ENCODE measurements around the gene UTS2B. TPM values are rescaled to one million over a fixed set of nuclear protein-coding genes. Genes with fewer than 3 reads are reported as not detected.

The UTS2B gene
- total and polyA plus RNA-seq, 2 of the 4 experiments (the other 2 are of a cell fraction) = 0.72 to 0.79 TPM

DNA sequence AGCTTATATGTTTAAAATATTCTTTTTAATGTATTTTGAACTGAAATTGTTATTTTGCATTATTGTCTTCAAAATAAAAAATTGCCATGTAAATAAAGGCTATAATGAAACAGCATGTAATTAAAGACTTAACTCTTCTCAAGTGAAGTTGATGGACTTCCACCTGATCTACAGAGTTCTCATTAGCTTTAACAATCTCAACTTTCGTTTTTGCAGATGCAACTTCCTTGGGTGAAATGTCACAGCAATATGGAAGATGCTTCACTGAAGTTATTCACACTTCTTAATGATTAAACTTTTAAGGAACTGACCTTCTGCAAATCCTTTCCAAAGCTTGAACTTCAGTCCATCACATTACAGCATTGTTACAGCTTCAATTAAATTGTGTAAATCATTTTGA lies 67.7 kb downstream of the UTS2B start:
- no TSS peak for BruUV-seq (replicated peaks)
- POLR2A ChIA-PET (ENCODE audit: unreplicated experiment) = no interaction called here
- no peak overlapping the region for H2BK120ac ChIP-seq (ENCODE audit: low read depth, low read length)
- H4K20me1 ChIP-seq (ENCODE audit: insufficient read depth, low read length) = no peaks in the 10 kb centered on the region
- H4K5ac ChIP-seq (ENCODE audit: low read depth, low read length) = no peak overlapping the region
- H3K4me1 ChIP-seq (ENCODE audit: control insufficient read depth, insufficient read depth, low read length) = no peaks in the 10 kb centered on the region
- H3K9me3 ChIP-seq (ENCODE audit: control insufficient read depth, insufficient read depth, low read length) = no peaks in the 10 kb centered on the region
- intact Hi-C loops (cut with micrococcal nuclease) (no loop called here), in situ Hi-C loops (cut with MboI; ENCODE audit: low sequenced_read_pairs) (no loop called here), dilution Hi-C loops (cut with HindIII; ENCODE audit: low sequenced_read_pairs, unreplicated experiment) (no loop called here)
- H3K14ac ChIP-seq (replicated peaks; ENCODE audit: low read depth, low read length) = no peak overlapping the region
- no peak overlapping the region for H3K27ac ChIP-seq (ENCODE audit: insufficient read depth, low read length)
- no peak overlapping the region for H4K8ac ChIP-seq (ENCODE audit: low read depth in 2 of 2, low read length in 2 of 2)
- no peak overlapping the region for H2BK5ac ChIP-seq (ENCODE audit: low read depth, low read length, poor library complexity, severe bottlenecking)
- H3K56ac ChIP-seq (ENCODE audit: extremely low read depth, insufficient read depth, low read length) = no peak overlapping the region
- H3K18ac ChIP-seq (ENCODE audit: low read depth, low read length) = no peak overlapping the region
- TF ChIP-seq, protein P1, sequence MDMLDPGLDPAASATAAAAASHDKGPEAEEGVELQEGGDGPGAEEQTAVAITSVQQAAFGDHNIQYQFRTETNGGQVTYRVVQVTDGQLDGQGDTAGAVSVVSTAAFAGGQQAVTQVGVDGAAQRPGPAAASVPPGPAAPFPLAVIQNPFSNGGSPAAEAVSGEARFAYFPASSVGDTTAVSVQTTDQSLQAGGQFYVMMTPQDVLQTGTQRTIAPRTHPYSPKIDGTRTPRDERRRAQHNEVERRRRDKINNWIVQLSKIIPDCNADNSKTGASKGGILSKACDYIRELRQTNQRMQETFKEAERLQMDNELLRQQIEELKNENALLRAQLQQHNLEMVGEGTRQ (IDR thresholded peaks at IDR 0.05; ENCODE audit: low read depth, low read length) = no peak
- no peak for TF ChIP-seq RFX5 (IDR thresholded peaks at IDR 0.05; ENCODE audit: low read depth, low read length)
- TF ChIP-seq POLR2A (IDR thresholded peaks at IDR 0.05; ENCODE audit: low read depth, low read length) = no peak
- no peak for TF ChIP-seq CTCF (conservative IDR thresholded peaks at IDR 0.05; ENCODE audit: low read depth, low read length)
- TF ChIP-seq CHD1 (IDR thresholded peaks at IDR 0.05; ENCODE audit: low read depth, low read length) = no peak
- no peak for TF ChIP-seq FOS (IDR thresholded peaks at IDR 0.05; ENCODE audit: low read depth, low read length)
- TF ChIP-seq BHLHE40 (IDR thresholded peaks at IDR 0.05; ENCODE audit: low read depth, low read length) = no peak
- TF ChIP-seq MAFK (IDR thresholded peaks at IDR 0.05; ENCODE audit: low read depth, low read length) = no peak
- TF ChIP-seq NFE2L2 (IDR thresholded peaks at IDR 0.05; ENCODE audit: low read depth, low read length) = no peak
- no peak for TF ChIP-seq RAD21 (IDR thresholded peaks at IDR 0.05; ENCODE audit: low read length)
- no peak for TF ChIP-seq RCOR1 (IDR thresholded peaks at IDR 0.05; ENCODE audit: insufficient replicate concordance, low read length)
- TF ChIP-seq SMC3 (IDR thresholded peaks at IDR 0.05; ENCODE audit: low read depth, low read length) = no peak
- no peak for TF ChIP-seq MAZ (IDR thresholded peaks at IDR 0.05; ENCODE audit: borderline replicate concordance, low read depth, low read length)
- TF ChIP-seq CEBPB (IDR thresholded peaks at IDR 0.05; ENCODE audit: low read depth, low read length) = no peak
- no peak for TF ChIP-seq MXI1 (IDR thresholded peaks at IDR 0.05; ENCODE audit: borderline replicate concordance, low read depth, low read length)
- TF ChIP-seq ELK1 (IDR thresholded peaks at IDR 0.05; ENCODE audit: borderline replicate concordance, low read depth, low read length) = no peak
- DNase-seq (no peak), ATAC-seq (ENCODE audit: low read depth) (no peak)
- H3K36me3 ChIP-seq (ENCODE audit: control insufficient read depth, insufficient read depth, low read length) = no peaks in the 10 kb centered on the region
- H2BK20ac ChIP-seq (ENCODE audit: low read depth, low read length) = no peak overlapping the region
- WGBS, 2 experiments (ENCODE audit: extremely low coverage in 2 of 2, insufficient read length in 1 of 2) = no CpG with 5 or more reads among the region's 1 CpG
- H3K9me1 ChIP-seq (ENCODE audit: insufficient read depth, low read length) = no peaks in the 10 kb centered on the region
- H2AK5ac ChIP-seq (ENCODE audit: low read depth, low read length) = no peak overlapping the region
- H2AK9ac ChIP-seq (replicated peaks; ENCODE audit: low read depth, low read length, poor library complexity) = no peak overlapping the region
- no peak overlapping the region for H3K9ac ChIP-seq (ENCODE audit: low read depth, low read length)
- no peak overlapping the region for H2BK15ac ChIP-seq (ENCODE audit: low read depth, low read length)
- H3K27me3 ChIP-seq (ENCODE audit: control insufficient read depth, insufficient read depth, low read length) = no peaks in the 10 kb centered on the region
- no peak overlapping the region for H3K4me2 ChIP-seq (ENCODE audit: low read depth, low read length)
- CTCF ChIA-PET = interaction anchor here (0.6 to 0.8 kb wide), 2 partner anchors 12 to 398 kb away, joined by 3 to 4 read pairs; no protein-coding TSS in a partner anchor
- H4K91ac ChIP-seq (ENCODE audit: insufficient read depth, low read depth, low read length) = no peak overlapping the region
- H3K4ac ChIP-seq (ENCODE audit: low read depth, low read length) = no peak overlapping the region
- H2AFZ ChIP-seq (replicated peaks; ENCODE audit: low read length, poor library complexity) = no peak overlapping the region
- H3K79me1 ChIP-seq (ENCODE audit: low read depth in 1 of 2, low read length in 2 of 2) = no peaks in the 10 kb centered on the region
- no peak overlapping the region for H3K4me3 ChIP-seq (ENCODE audit: insufficient read depth, low read depth, low read length)
- H3K23ac ChIP-seq (ENCODE audit: low read depth, low read length) = no peak overlapping the region

Data from IMR-90 (cell line).